HG03457 (cell line): ENCODE data around the gene ZNF345.

Experiments
- ATAC-seq: cut with Tn5 transposase; IDR thresholded peaks from one replicate; pipeline ENCODE4 v1.9.1; 2021; ENCODE audit warnings: moderate number of reproducible peaks; ENCODE audit not compliant: unreplicated experiment

The ZNF345 gene

GRCh38 chr19:36916991-36917390 is 66.3 kb downstream of the ZNF345 start:
- no peak for ATAC-seq

- ATAC-seq, result no peak
Observed at GRCh38 chr19:36918090-36918489, 67.4 kb downstream of the ZNF345 start.
